K562 (cell line): Measurements from ENCODE around the gene DPM2. TPM values are rescaled to one million over a fixed set of nuclear protein-coding genes. Genes with fewer than 3 reads are reported as not detected.

ENCODE experiments used
- ARID2 ChIP-seq: fragments of 450-650 bp; IDR thresholded peaks from 2 replicates; pipeline ENCODE4 v1.6.1; 2017; ENCODE audit warnings: antibody characterized with exemption, mild to moderate bottlenecking
- ARNT ChIP-seq, 2 experiments: fragments of 450-650 bp; IDR thresholded peaks; 2 replicates each; pipeline ENCODE4 v1.6.1; 2016; ENCODE audit warnings: mild to moderate bottlenecking in 1 of 2
- BRD4 ChIP-seq: fragments of 200-600 bp; sonication (generic); IDR thresholded peaks from 2 replicates; pipeline ENCODE4 v1.6.1; 2017; ENCODE audit warnings: inconsistent platforms
- CGGBP1 ChIP-seq: fragments of 250-450 bp; sonication (Bioruptor Pico); IDR thresholded peaks from 2 replicates; pipeline ENCODE4 v1.9.0; 2021; ENCODE audit warnings: mild to moderate bottlenecking
- DACH1 ChIP-seq: fragments of 450-650 bp; IDR thresholded peaks from 2 replicates; pipeline ENCODE4 v1.6.1; 2018; ENCODE audit not compliant: partially characterized antibody
- ERF ChIP-seq: fragments of 450-650 bp; formaldehyde crosslinking; IDR thresholded peaks from 2 replicates; pipeline ENCODE4 v1.4.0; 2020; ENCODE audit warnings: mild to moderate bottlenecking, mixed read lengths
- FOXJ2 ChIP-seq: fragments of 200-800 bp; sonication (Bioruptor generic); IDR thresholded peaks from 2 replicates; pipeline ENCODE4 v1.6.1; 2016; ENCODE audit warnings: missing genetic modification characterization, missing compliant biosample characterization
- HNRNPUL1 ChIP-seq: fragments of 200-400 bp; formaldehyde crosslinking; IDR thresholded peaks from 2 replicates; pipeline ENCODE4 v1.6.1; 2017; ENCODE audit warnings: low read length
- KAT8 ChIP-seq: fragments of 450-650 bp; IDR thresholded peaks from 2 replicates; pipeline ENCODE4 v1.6.1; 2016; ENCODE audit warnings: low read depth, mild to moderate bottlenecking
- MYNN ChIP-seq, 2 experiments: sonication (generic); formaldehyde crosslinking in 1 of 2; IDR thresholded peaks; 2 replicates each; pipeline versions ENCODE4 v1.5.0 to v1.6.1; 2016 to 2020; ENCODE audit warnings: antibody characterized with exemption in 1 of 2, missing genetic modification reagents in 1 of 2
- NCOR1 ChIP-seq: fragments of 450-650 bp; IDR thresholded peaks from 2 replicates; pipeline ENCODE4 v1.6.1; 2016; ENCODE audit warnings: mild to moderate bottlenecking, moderate library complexity
- NEUROD1 ChIP-seq: fragments of 150-350 bp; IDR thresholded peaks from 2 replicates; pipeline ENCODE4 v1.6.1; 2014; ENCODE audit warnings: borderline replicate concordance, low read length, low read depth; ENCODE audit not compliant: partially characterized antibody
- POLR2AphosphoS5 ChIP-seq: IDR thresholded peaks from 2 replicates; pipeline ENCODE4 v1.6.1; 2011; ENCODE audit warnings: mild to moderate bottlenecking, low read depth, low read length, moderate library complexity; ENCODE audit not compliant: control insufficient read depth, insufficient read depth
- RCOR1 ChIP-seq, 2 experiments: IDR thresholded peaks; 2 replicates each; pipeline ENCODE4 v1.6.1; 2012; ENCODE audit warnings: low read depth in 2 of 2, low read length in 2 of 2, borderline replicate concordance in 1 of 2, improper control_type of control experiment in 1 of 2
- RNF219 ChIP-seq: fragments of 250-450 bp; sonication (Bioruptor Pico); IDR thresholded peaks from 2 replicates; pipeline ENCODE4 v1.5.0; 2022; ENCODE audit warnings: mild to moderate bottlenecking
- SAFB2 ChIP-seq: fragments of 200-400 bp; formaldehyde crosslinking; IDR thresholded peaks from 2 replicates; pipeline ENCODE4 v1.6.1; 2018; ENCODE audit warnings: borderline replicate concordance, low read length, low read depth, moderate library complexity; ENCODE audit not compliant: severe bottlenecking
- SIRT6 ChIP-seq: IDR thresholded peaks from one replicate; pipeline ENCODE4 v1.6.1; 2012; ENCODE audit warnings: low read depth, mild to moderate bottlenecking, control low read depth, inconsistent platforms, low read length, moderate library complexity
- ZBTB11 ChIP-seq, 3 experiments: fragments of 200-800 bp in 1 of 3; fragments of 250-450 bp in 1 of 3; fragments of 450-650 bp in 1 of 3; sonication (Bioruptor Pico) in 1 of 3; sonication (Bioruptor generic) in 1 of 3; formaldehyde crosslinking in 1 of 3; IDR thresholded peaks; 2 replicates each; pipeline versions ENCODE4 v1.6.1 to v1.8.0; 2016 to 2022; ENCODE audit warnings: mild to moderate bottlenecking in 2 of 3, missing genetic modification characterization in 2 of 3, missing compliant biosample characterization in 1 of 3, moderate library complexity in 1 of 3
- ZBTB7A ChIP-seq: IDR thresholded peaks from 2 replicates; pipeline ENCODE4 v1.6.1; 2011; ENCODE audit warnings: low read depth, mild to moderate bottlenecking, low read length, moderate library complexity, borderline replicate concordance; ENCODE audit not compliant: control insufficient read depth
- ZNF668 ChIP-seq: fragments of 250-450 bp; sonication (Bioruptor Pico); IDR thresholded peaks from 2 replicates; pipeline ENCODE4 v1.8.0; 2022; ENCODE audit warnings: mild to moderate bottlenecking, inconsistent platforms
- polyA plus RNA-seq, 8 experiments: library from polyadenylated mRNA; depleted of rRNA in 4 of 8; stranded (reverse) in 5 of 8; unstranded in 3 of 8; fragments of >200 nt; fragmentation: Nextera tagmentation in 2 of 8; fragmentation: Illumina TruSeq in 1 of 8; extraction: Ambion mirVana in 2 of 8; extraction: Trizol in 1 of 8; gene quantifications; 2 replicates each; pipeline versions ENCODE4 v1.2.1 to v1.2.3, GENCODE V29; 2011 to 2014; ENCODE audit warnings: inconsistent platforms in 1 of 8, missing spikeins in 1 of 8
- total RNA-seq, 7 experiments: library from RNA; depleted of rRNA in 6 of 7; stranded (reverse); fragments of >200 nt in 6 of 7; fragmentation: Illumina TruSeq in 2 of 7; extraction: Trizol in 2 of 7; gene quantifications; 2 replicates each; pipeline versions ENCODE4 v1.2.1 to v1.2.3, GENCODE V29; 2011 to 2021; ENCODE audit warnings: low replicate concordance in 1 of 7

The DPM2 gene
- total and polyA plus RNA-seq, 9 of the 15 experiments (the other 6 are each of a cell fraction or from before 2014, with no cell fraction given): 43.5 to 126 (median 71.1) TPM

- no peak for TF ChIP-seq HNRNPUL1
- no peak for TF ChIP-seq KAT8
- TF ChIP-seq NCOR1: no peak
- peak; percentile 40 for TF ChIP-seq NEUROD1
- no peak for TF ChIP-seq SIRT6
- TF ChIP-seq ARNT (IDR thresholded peaks at IDR 0.05): no peak
- no peak for TF ChIP-seq RNF219
- no peak for TF ChIP-seq ARID2
- TF ChIP-seq MYNN (IDR thresholded peaks at IDR 0.05): peak; percentile 88
- no peak for TF ChIP-seq MYNN (CRISPR knock-in tag; IDR thresholded peaks at IDR 0.05)
- TF ChIP-seq POLR2AphosphoS5: no peak
- no peak for TF ChIP-seq BRD4
- peak in 1 of 3 experiments; percentile 52; a peak in 1 of 6 replicates for TF ChIP-seq ZBTB11 (CRISPR knock-in tag; IDR thresholded peaks at IDR 0.05)
- TF ChIP-seq ZBTB7A: no peak
- no peak for TF ChIP-seq FOXJ2 (tag)
- no peak for TF ChIP-seq ZNF668 (CRISPR knock-in tag)
- TF ChIP-seq CGGBP1 (CRISPR knock-in tag): no peak
- peak in 1 of 2 experiments; percentile 77; a peak in 1 of 4 replicates for TF ChIP-seq RCOR1 (IDR thresholded peaks at IDR 0.05; ENCODE audit: borderline replicate concordance in 1 of 2, low read depth in 2 of 2, low read length in 2 of 2)
- TF ChIP-seq ERF (CRISPR knock-in tag): no peak
- no peak for TF ChIP-seq DACH1
- TF ChIP-seq SAFB2: no peak
Measured at GRCh38 chr9:127955294-127956015, 17.8 kb upstream of the DPM2 start (continued).
